Activated naive CD4-positive, alpha-beta T cell treated with anti-CD3 and anti-CD28 coated beads, Interleukin-2, amount 50 U/mL, for 16 hours (primary cell): Measurements from ENCODE around the gene JUN.
"Not testable (repeated sequence)": the region's sequence is repeated elsewhere in the genome, so short reads cannot be mapped to it uniquely, and the experiment has no call there.

ENCODE experiments used
- DNase-seq: peaks from one replicate; pipeline ENCODE4 v3.0.0-alpha.2; 2020

JUN gene

GRCh38 chr1:58805716-58806571 is 22.1 kb upstream of the JUN start:
- no peak for DNase-seq

GRCh38 chr1:58804853-58805565 is 21.2 kb upstream of the JUN start:
- DNase-seq = no peak

- DNase-seq = no peak
Observed at GRCh38 chr1:58803858-58804257, 20.0 kb upstream of the JUN start.

GRCh38 chr1:58802640-58803399 is 19.0 kb upstream of the JUN start:
- no peak for DNase-seq

GRCh38 chr1:58801286-58801685 is 17.4 kb upstream of the JUN start:
- DNase-seq = not testable (repeated sequence)

GRCh38 chr1:58799650-58800049 is 15.8 kb upstream of the JUN start:
- DNase-seq = no peak

GRCh38 chr1:58798910-58799442 is 15.1 kb upstream of the JUN start:
- DNase-seq = no peak

- DNase-seq = no peak
Observed at GRCh38 chr1:58796416-58796815, 12.6 kb upstream of the JUN start.

- no peak for DNase-seq
Observed at GRCh38 chr1:58794585-58794984, 10.7 kb upstream of the JUN start.

- DNase-seq = no peak
Observed at GRCh38 chr1:58792846-58793245, 9.0 kb upstream of the JUN start.

GRCh38 chr1:58791106-58791505 is 7.3 kb upstream of the JUN start:
- no peak for DNase-seq

- DNase-seq = no peak
Observed at GRCh38 chr1:58789996-58790660, 6.3 kb upstream of the JUN start.

- DNase-seq = no peak
Observed at GRCh38 chr1:58789322-58789856, 5.5 kb upstream of the JUN start.

GRCh38 chr1:58788259-58788658 is 4.4 kb upstream of the JUN start:
- no peak for DNase-seq

- DNase-seq = no peak
Observed at GRCh38 chr1:58786927-58787245, 3.0 kb upstream of the JUN start.

GRCh38 chr1:58786184-58786926 is 2.5 kb upstream of the JUN start:
- DNase-seq = no peak

- peak; percentile 13 for DNase-seq
Observed at GRCh38 chr1:58785442-58786058, 1.7 kb upstream of the JUN start.

- DNase-seq = peak; percentile 80
Observed at GRCh38 chr1:58784758-58785441, 1.1 kb upstream of the JUN start.

GRCh38 chr1:58783090-58783992 is 506 bp downstream of the JUN start:
- peak; percentile 56 for DNase-seq
